A549 (cell line): ENCODE measurements around the gene GNG7. TPM values are rescaled to one million over a fixed set of nuclear protein-coding genes. Genes with fewer than 3 reads are reported as not detected.

Experiments
- ATAC-seq, 2 experiments: fragments of 200-7000 bp in 1 of 2; fragments of >200 bp in 1 of 2; cut with Nextera tagmentation in 1 of 2; cut with Tn5 transposase in 1 of 2; 3 replicates each; pipeline versions ENCODE4 v1.8.0 to v1.9.1; 2018 to 2020; ENCODE audit warnings: mild to moderate bottlenecking in 1 of 2, moderate library complexity in 1 of 2
- CTCF ChIA-PET: fragments of 300-600 bp; sonication (Branson Sonifier 250); formaldehyde crosslinking; extraction: SDS; loops from one replicate; lab custom pipeline; 2021; ENCODE audit warnings: antibody characterized with exemption, inconsistent platforms; lab: Yijun Ruan, JAX
- POLR2A ChIA-PET: fragments of 350-600 bp; formaldehyde crosslinking; extraction: SDS; loops from one replicate; lab custom pipeline; 2021; ENCODE audit warnings: antibody characterized with exemption, inconsistent platforms; lab: Yijun Ruan, JAX
- DNase-seq, 2 experiments: peaks; one replicate each; pipeline versions ENCODE4 v3.0.0 to v3.0.0-alpha.2; 2011 to 2016; ENCODE audit warnings: low read depth in 1 of 2, low spot score in 1 of 2
- FAIRE-seq: peaks from 2 replicates; lab custom pipeline; 2011; peaks lifted over from hg19 to GRCh38; lab: Jason Lieb, UNC
- H3K27ac ChIP-seq, 2 experiments: fragments of >200 bp; sonication (Bioruptor Twin); formaldehyde crosslinking; 3 replicates each; pipeline ENCODE4 v1.5.1; 2016 to 2017
- H3K4me1 ChIP-seq: fragments of >200 bp; sonication (Bioruptor Twin); formaldehyde crosslinking; 3 replicates; pipeline ENCODE4 v1.6.1; 2016
- H3K4me2 ChIP-seq: fragments of >200 bp; sonication (Bioruptor Twin); formaldehyde crosslinking; 3 replicates; pipeline ENCODE4 v1.6.1; 2016
- H3K4me3 ChIP-seq: fragments of >200 bp; sonication (Bioruptor Twin); formaldehyde crosslinking; 3 replicates; pipeline ENCODE4 v1.5.1; 2016
- H3K9me3 ChIP-seq: fragments of >200 bp; sonication (Bioruptor Twin); formaldehyde crosslinking; 3 replicates; pipeline ENCODE4 v1.6.1; 2016
- BHLHE40 ChIP-seq: IDR thresholded peaks from 2 replicates; pipeline ENCODE4 v1.6.1; 2012; ENCODE audit warnings: low read depth, low read length, inconsistent platforms
- CBX8 ChIP-seq: fragments of 200-600 bp; sonication (generic); IDR thresholded peaks from 2 replicates; pipeline ENCODE4 v1.6.1; 2016
- EHMT2 ChIP-seq: fragments of 200-600 bp; sonication (generic); IDR thresholded peaks from 2 replicates; pipeline ENCODE4 v1.6.1; 2016; ENCODE audit warnings: antibody characterized with exemption, low read depth, mild to moderate bottlenecking, moderate library complexity
- ESRRA ChIP-seq: fragments of 150-350 bp; IDR thresholded peaks from 2 replicates; pipeline ENCODE4 v1.6.1; 2014; ENCODE audit warnings: mild to moderate bottlenecking, low read length, borderline replicate concordance
- FOSB ChIP-seq: fragments of 250-450 bp; sonication (Bioruptor Pico); IDR thresholded peaks from 2 replicates; pipeline ENCODE4 v1.5.0; 2020; ENCODE audit warnings: mild to moderate bottlenecking, moderate library complexity
- GATA3 ChIP-seq: IDR thresholded peaks from 2 replicates; pipeline ENCODE4 v1.6.1; 2012; ENCODE audit warnings: borderline replicate concordance
- HEYL ChIP-seq: fragments of 250-450 bp; sonication (Bioruptor Pico); IDR thresholded peaks from 2 replicates; pipeline ENCODE4 v1.8.0; 2021; ENCODE audit warnings: mild to moderate bottlenecking, moderate library complexity
- HOXB5 ChIP-seq: fragments of 250-450 bp; sonication (Bioruptor Pico); IDR thresholded peaks from 2 replicates; pipeline ENCODE4 v1.5.0; 2020; ENCODE audit warnings: mild to moderate bottlenecking, moderate library complexity
- JUN ChIP-seq, 2 experiments: fragments of >200 bp; sonication (Bioruptor Twin); formaldehyde crosslinking; IDR thresholded peaks; 2 replicates in 1 of 2; 3 replicates in 1 of 2; pipeline ENCODE4 v1.6.1; 2016 to 2017
- KDM5A ChIP-seq: fragments of 200-600 bp; sonication (generic); IDR thresholded peaks from 2 replicates; pipeline ENCODE4 v1.6.1; 2016; ENCODE audit warnings: antibody characterized with exemption, mild to moderate bottlenecking
- MAFK ChIP-seq: fragments of 450-650 bp; IDR thresholded peaks from 2 replicates; pipeline ENCODE4 v1.6.1; 2014; ENCODE audit not compliant: partially characterized antibody
- NFE2L2 ChIP-seq: fragments of 150-350 bp; conservative IDR thresholded peaks from 2 replicates; pipeline ENCODE4 v1.6.1; 2014; ENCODE audit warnings: low read length
- NPAS2 ChIP-seq: fragments of 250-450 bp; sonication (Bioruptor Pico); IDR thresholded peaks from 2 replicates; pipeline ENCODE4 v1.8.0; 2022; ENCODE audit warnings: mild to moderate bottlenecking, moderate library complexity, borderline replicate concordance
- PHF8 ChIP-seq: fragments of 200-600 bp; sonication (generic); IDR thresholded peaks from 2 replicates; pipeline ENCODE4 v1.6.1; 2016; ENCODE audit warnings: low read depth, mild to moderate bottlenecking, antibody characterized with exemption, moderate library complexity, borderline replicate concordance
- POLR2A ChIP-seq: IDR thresholded peaks from 2 replicates; pipeline ENCODE4 v1.6.1; 2012; ENCODE audit warnings: mild to moderate bottlenecking, low read length
- POLR2AphosphoS2 ChIP-seq: conservative IDR thresholded peaks from 2 replicates; pipeline ENCODE4 v1.6.1; 2012; ENCODE audit warnings: low read length, improper control_type of control experiment, inconsistent platforms
- RFX5 ChIP-seq: fragments of 450-650 bp; IDR thresholded peaks from 2 replicates; pipeline ENCODE4 v1.7.1; 2014; ENCODE audit warnings: antibody characterized with exemption, mild to moderate bottlenecking, moderate library complexity
- RNF2 ChIP-seq: fragments of 200-600 bp; sonication (generic); IDR thresholded peaks from 2 replicates; pipeline ENCODE4 v1.6.1; 2016; ENCODE audit warnings: low read depth, mild to moderate bottlenecking, antibody characterized with exemption, moderate library complexity, borderline replicate concordance
- TP53 ChIP-seq: fragments of 250-450 bp; sonication (Bioruptor Pico); IDR thresholded peaks from 2 replicates; pipeline ENCODE4 v1.5.0; 2021; ENCODE audit warnings: mild to moderate bottlenecking, moderate library complexity
- ZFP36 ChIP-seq: fragments of 450-650 bp; IDR thresholded peaks from 2 replicates; pipeline ENCODE4 v1.6.1; 2014; ENCODE audit warnings: borderline replicate concordance; ENCODE audit not compliant: partially characterized antibody
- ZNF302 ChIP-seq: fragments of 250-450 bp; sonication (Bioruptor Pico); IDR thresholded peaks from 2 replicates; pipeline ENCODE4 v1.9.0; 2021; ENCODE audit warnings: inconsistent platforms, mild to moderate bottlenecking, moderate library complexity
- ZSCAN20 ChIP-seq: fragments of 250-450 bp; sonication (Bioruptor Pico); IDR thresholded peaks from 2 replicates; pipeline ENCODE4 v1.8.0; 2022; ENCODE audit warnings: mild to moderate bottlenecking, moderate library complexity
- WGBS: methylation state at CpG from one replicate; pipeline ENCODE4 v1.1.6; 2017; ENCODE audit errors: missing lambda C conversion rate; 5-methylcytosine and 5-hydroxymethylcytosine counted together
- polyA plus RNA-seq, 4 experiments: library from polyadenylated mRNA; depleted of rRNA in 3 of 4; stranded (reverse); fragments of >200 nt; fragmentation: RNase III in 1 of 4; extraction: RNeasy Plus Mini Kit Qiagen cat#74134 plus additional on column Dnase treatment in 1 of 4; gene quantifications; 2 replicates in 3 of 4; 3 replicates in 1 of 4; pipeline ENCODE4 v1.2.3, GENCODE V29; 2011 to 2017
- TF ChIP-seq, protein P1 (sequence below): fragments of >200 bp; sonication (Bioruptor Twin); formaldehyde crosslinking; IDR thresholded peaks from 3 replicates; pipeline ENCODE4 v1.5.1; 2016
- TF ChIP-seq, protein P2 (sequence below): fragments of >200 bp; sonication (Bioruptor Twin); formaldehyde crosslinking; IDR thresholded peaks from 2 replicates; pipeline ENCODE4 v1.6.1; 2016
- TF ChIP-seq, protein P3 (sequence below): fragments of 250-450 bp; sonication (Bioruptor Pico); IDR thresholded peaks from 2 replicates; pipeline ENCODE4 v1.5.0; 2020; ENCODE audit warnings: low read depth, mild to moderate bottlenecking, moderate library complexity
- TF ChIP-seq, protein P4 (sequence below): fragments of >200 bp; sonication (Bioruptor Twin); formaldehyde crosslinking; IDR thresholded peaks from 3 replicates; pipeline ENCODE4 v1.6.1; 2016
- TF ChIP-seq, protein P5 (sequence below): fragments of 150-350 bp; IDR thresholded peaks from 2 replicates; pipeline ENCODE4 v1.6.1; 2014; ENCODE audit warnings: low read depth, mild to moderate bottlenecking, low read length

GNG7 gene
- polyA plus RNA-seq, 2 of the 4 experiments (the other 2 are of a cell fraction), result 0.06 to 0.08 TPM

DNA sequence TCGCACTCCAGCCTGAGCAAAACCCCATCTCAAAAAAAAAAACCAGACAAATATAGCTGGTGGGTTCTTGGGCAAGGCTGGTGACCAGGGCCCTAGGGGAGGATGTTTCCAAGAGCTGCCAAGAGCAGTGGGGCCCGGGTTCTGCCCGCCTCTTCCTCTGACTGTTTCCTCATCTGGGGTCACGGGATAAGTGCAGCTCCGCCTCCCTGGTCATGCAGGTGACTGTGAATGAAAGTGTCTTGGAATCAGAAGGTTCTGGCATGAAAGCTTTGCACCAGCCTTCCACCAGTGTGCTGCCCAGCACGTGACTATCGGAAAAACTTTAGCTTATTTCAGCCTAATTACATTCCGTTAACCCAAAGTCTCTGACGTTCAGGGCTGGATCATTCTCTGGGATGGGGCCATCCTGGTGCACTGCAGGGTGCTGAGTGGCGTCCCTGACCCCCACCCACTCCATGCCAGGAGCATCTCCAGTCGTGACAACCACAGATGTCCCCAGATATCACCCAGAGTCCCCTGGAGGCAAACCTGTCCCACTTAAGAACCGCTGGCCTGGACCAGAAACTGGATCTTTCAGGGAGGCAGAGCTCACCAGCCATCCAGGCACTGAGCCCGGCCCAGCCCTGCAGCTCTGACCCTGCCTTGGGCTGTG, 85.6 kb downstream of the GNG7 start:
- Histone ChIP-seq H3K4me1 (peaks cover 12% of the 10 kb centered on the region), H3K4me3 (no peak overlapping the region), H3K27ac (no peak overlapping the region), H3K4me2 (no peak overlapping the region), H3K9me3 (0 out of 3 replicates have a peak, but pooled peaks cover 3% of the 10 kb centered on the region)
- POLR2A ChIA-PET, result interaction anchor here (1.0 kb wide), 1 partner anchor 141 kb away, joined by 7 read pairs; the partner anchor contains the start of gene GADD45B
- ATAC-seq, result no peak
- WGBS, result 61% methylated on average over 12 of the region's 13 CpGs
- FAIRE-seq, result no peak
- CTCF ChIA-PET, result interaction anchor here (0.6 to 9.1 kb wide), 8 partner anchors 11 to 461 kb away, joined by 3 to 156 read pairs (median 3); partner anchors contain the start of gene GADD45B
- no peak for DNase-seq
- no peak for TF ChIP-seq PHF8
- no peak for TF ChIP-seq JUN (IDR thresholded peaks at IDR 0.05)
- TF ChIP-seq NPAS2, result no peak
- no peak for TF ChIP-seq BHLHE40
- TF ChIP-seq FOSB, result no peak
- no peak for TF ChIP-seq TP53
- TF ChIP-seq ESRRA, result no peak
- no peak for TF ChIP-seq ZFP36
- no peak for TF ChIP-seq ZNF302
- no peak for TF ChIP-seq CBX8
- TF ChIP-seq, protein P1, sequence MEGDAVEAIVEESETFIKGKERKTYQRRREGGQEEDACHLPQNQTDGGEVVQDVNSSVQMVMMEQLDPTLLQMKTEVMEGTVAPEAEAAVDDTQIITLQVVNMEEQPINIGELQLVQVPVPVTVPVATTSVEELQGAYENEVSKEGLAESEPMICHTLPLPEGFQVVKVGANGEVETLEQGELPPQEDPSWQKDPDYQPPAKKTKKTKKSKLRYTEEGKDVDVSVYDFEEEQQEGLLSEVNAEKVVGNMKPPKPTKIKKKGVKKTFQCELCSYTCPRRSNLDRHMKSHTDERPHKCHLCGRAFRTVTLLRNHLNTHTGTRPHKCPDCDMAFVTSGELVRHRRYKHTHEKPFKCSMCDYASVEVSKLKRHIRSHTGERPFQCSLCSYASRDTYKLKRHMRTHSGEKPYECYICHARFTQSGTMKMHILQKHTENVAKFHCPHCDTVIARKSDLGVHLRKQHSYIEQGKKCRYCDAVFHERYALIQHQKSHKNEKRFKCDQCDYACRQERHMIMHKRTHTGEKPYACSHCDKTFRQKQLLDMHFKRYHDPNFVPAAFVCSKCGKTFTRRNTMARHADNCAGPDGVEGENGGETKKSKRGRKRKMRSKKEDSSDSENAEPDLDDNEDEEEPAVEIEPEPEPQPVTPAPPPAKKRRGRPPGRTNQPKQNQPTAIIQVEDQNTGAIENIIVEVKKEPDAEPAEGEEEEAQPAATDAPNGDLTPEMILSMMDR, result no peak
- no peak for TF ChIP-seq MAFK
- no peak for TF ChIP-seq EHMT2
- TF ChIP-seq, protein P2, sequence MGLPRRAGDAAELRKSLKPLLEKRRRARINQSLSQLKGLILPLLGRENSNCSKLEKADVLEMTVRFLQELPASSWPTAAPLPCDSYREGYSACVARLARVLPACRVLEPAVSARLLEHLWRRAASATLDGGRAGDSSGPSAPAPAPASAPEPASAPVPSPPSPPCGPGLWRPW, result no peak
- TF ChIP-seq POLR2AphosphoS2, result no peak
- TF ChIP-seq GATA3, result no peak
- TF ChIP-seq HOXB5 (CRISPR knock-in tag), result no peak
- TF ChIP-seq, protein P3, sequence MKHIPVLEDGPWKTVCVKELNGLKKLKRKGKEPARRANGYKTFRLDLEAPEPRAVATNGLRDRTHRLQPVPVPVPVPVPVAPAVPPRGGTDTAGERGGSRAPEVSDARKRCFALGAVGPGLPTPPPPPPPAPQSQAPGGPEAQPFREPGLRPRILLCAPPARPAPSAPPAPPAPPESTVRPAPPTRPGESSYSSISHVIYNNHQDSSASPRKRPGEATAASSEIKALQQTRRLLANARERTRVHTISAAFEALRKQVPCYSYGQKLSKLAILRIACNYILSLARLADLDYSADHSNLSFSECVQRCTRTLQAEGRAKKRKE, result no peak
- no peak for TF ChIP-seq HEYL

DNA sequence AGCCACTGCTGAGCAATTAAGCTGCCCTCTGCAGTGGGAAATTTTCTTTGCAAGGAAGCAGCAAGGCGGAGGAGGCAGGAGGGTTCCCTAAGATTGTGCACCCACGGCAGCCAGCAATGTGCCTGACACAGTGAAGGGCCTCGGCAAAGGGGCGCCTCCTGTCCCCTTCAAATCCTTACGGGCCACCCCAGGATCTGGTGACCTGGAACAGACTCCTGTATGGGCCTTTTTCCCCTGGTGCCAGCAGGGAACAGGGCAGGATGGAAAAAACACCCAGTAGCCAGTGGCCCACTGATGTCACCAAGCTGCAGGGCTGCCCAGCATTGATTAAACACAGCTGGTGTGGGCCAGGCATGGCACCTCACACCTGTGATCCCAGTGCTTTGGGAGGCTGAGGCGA, 86.7 kb downstream of the GNG7 start:
- Histone ChIP-seq H3K4me2 (no peak overlapping the region), H3K9me3 (0 out of 3 replicates have a peak, but pooled peaks cover 3% of the 10 kb centered on the region), H3K27ac (no peak overlapping the region), H3K4me1 (peaks cover 13% of the 10 kb centered on the region), H3K4me3 (no peak overlapping the region)
- 72% methylated on average over 5 of the region's 6 CpGs for WGBS
- FAIRE-seq (no peak), DNase-seq (no peak), ATAC-seq (no peak)
- CTCF ChIA-PET, result interaction anchor here (0.6 to 9.1 kb wide), 6 partner anchors 12 to 142 kb away, joined by 3 to 156 read pairs (median 6); partner anchors contain the start of gene GADD45B
- POLR2A ChIA-PET, result no interaction called here
- TF ChIP-seq HOXB5 (CRISPR knock-in tag) (no peak), EHMT2 (no peak), MAFK (no peak), KDM5A (no peak), ZSCAN20 (no peak), GATA3 (no peak), POLR2A (no peak), RNF2 (no peak), POLR2AphosphoS2 (no peak), RFX5 (no peak), NFE2L2 (no peak)
- TF ChIP-seq, protein P4, sequence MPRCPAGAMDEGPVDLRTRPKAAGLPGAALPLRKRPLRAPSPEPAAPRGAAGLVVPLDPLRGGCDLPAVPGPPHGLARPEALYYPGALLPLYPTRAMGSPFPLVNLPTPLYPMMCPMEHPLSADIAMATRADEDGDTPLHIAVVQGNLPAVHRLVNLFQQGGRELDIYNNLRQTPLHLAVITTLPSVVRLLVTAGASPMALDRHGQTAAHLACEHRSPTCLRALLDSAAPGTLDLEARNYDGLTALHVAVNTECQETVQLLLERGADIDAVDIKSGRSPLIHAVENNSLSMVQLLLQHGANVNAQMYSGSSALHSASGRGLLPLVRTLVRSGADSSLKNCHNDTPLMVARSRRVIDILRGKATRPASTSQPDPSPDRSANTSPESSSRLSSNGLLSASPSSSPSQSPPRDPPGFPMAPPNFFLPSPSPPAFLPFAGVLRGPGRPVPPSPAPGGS, result no peak
- TF ChIP-seq, protein P5, sequence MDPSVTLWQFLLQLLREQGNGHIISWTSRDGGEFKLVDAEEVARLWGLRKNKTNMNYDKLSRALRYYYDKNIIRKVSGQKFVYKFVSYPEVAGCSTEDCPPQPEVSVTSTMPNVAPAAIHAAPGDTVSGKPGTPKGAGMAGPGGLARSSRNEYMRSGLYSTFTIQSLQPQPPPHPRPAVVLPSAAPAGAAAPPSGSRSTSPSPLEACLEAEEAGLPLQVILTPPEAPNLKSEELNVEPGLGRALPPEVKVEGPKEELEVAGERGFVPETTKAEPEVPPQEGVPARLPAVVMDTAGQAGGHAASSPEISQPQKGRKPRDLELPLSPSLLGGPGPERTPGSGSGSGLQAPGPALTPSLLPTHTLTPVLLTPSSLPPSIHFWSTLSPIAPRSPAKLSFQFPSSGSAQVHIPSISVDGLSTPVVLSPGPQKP, result no peak
